SK-N-MC (cell line): ENCODE results near the gene AIM2.

ENCODE experiments used
- EZH2 ChIP-seq: fragments of 200-600 bp; sonication (generic); IDR thresholded peaks from one replicate; pipeline ENCODE4 v1.6.1; 2017; ENCODE audit warnings: antibody characterized with exemption
- FOXP2 ChIP-seq: optimal IDR thresholded peaks from 2 replicates; pipeline ENCODE3; 2011; ENCODE audit warnings: mild to moderate bottlenecking, moderate library complexity; ENCODE audit not compliant: insufficient read depth; ENCODE audit errors: extremely low read length, control extremely low read depth
- POLR2AphosphoS5 ChIP-seq: IDR thresholded peaks from 2 replicates; pipeline ENCODE4 v1.6.1; 2012; ENCODE audit warnings: mild to moderate bottlenecking, low read depth, low read length, borderline replicate concordance

DNA sequence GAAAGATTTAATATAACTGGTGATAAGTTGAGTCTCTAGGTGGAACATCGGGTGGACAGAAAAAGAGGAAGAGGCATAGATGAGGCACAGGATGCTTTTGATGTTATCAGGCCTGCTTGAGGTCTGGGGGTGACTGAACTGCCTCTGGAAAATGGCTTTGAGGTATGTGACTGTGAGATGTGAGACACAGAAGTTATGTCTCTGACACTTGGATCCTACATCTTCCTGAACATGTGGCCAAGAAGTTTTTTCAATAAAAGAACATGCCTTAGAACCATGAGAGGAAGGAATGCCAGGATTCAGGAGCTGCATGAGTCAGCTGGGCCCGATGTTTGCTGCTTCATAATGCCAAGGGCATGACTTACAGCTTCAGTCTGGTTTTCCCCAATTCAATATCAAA, 11.5 kb upstream of the AIM2 start:
- TF ChIP-seq EZH2 (no peak), POLR2AphosphoS5 (no peak), FOXP2 (no peak)
